GM13976 (cell line): ENCODE measurements around the gene SH3RF1.

Experiments
- DNase-seq: peaks from one replicate; pipeline ENCODE4 v3.0.0; 2012; ENCODE audit warnings: low spot score
- CTCF ChIP-seq: IDR thresholded peaks from 2 replicates; pipeline ENCODE4 v1.5.1; 2012; ENCODE audit warnings: borderline replicate concordance, mild to moderate bottlenecking; ENCODE audit not compliant: insufficient read depth; ENCODE audit errors: extremely low read depth, missing control alignments, control extremely low read depth
- in situ Hi-C: fragments of 300-500 bp; cut with MboI; formaldehyde crosslinking; loops from one replicate; pipeline ENCODE4 v1.12.0; 2022; ENCODE audit warnings: low sequenced_read_pairs, mixed read lengths, inconsistent platforms; ENCODE audit not compliant: unreplicated experiment

Gene SH3RF1

GRCh38 chr4:169270810-169271691 lies at the start of gene SH3RF1:
Gene SH3RF1 (minus strand): TSS chr4:169270956. CDS start chr4:169269212, 1,744 bp downstream.
- peak; percentile 23 for TF ChIP-seq CTCF
- in situ Hi-C loops: no loop called here
- peak; percentile 86 for DNase-seq

GRCh38 chr4:169315530-169316343 lies 45.0 kb upstream of the SH3RF1 start:
- no peak for TF ChIP-seq CTCF
- in situ Hi-C loops: no loop called here
- no peak for DNase-seq

DNA sequence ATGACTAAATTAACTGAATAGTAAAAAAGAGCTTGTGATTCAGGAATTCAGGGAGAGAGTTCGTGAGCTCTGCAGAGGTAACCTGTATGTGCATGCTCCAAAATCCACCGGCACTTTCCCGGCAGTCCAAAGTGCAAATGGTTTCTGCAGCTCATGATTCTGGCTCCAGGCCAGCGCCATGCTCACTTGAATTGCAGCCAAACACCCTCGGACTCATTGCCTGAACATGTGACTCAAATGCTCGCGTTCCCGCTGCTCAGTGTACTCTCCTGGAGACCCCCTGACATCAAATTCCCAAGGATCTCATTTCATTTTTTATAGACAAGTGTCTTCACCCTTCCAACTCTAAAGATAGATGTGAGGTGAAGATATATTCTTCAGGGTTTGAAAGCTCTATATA lies 44.1 kb upstream of the SH3RF1 start:
- no peak for TF ChIP-seq CTCF
- no peak for DNase-seq
- in situ Hi-C loops: no loop called here

- no peak for TF ChIP-seq CTCF
- no peak for DNase-seq
- in situ Hi-C loops: no loop called here
Measured at GRCh38 chr4:169313732-169314131, 43.0 kb upstream of the SH3RF1 start.

- DNase-seq: no peak
- in situ Hi-C loops: no loop called here
- no peak for TF ChIP-seq CTCF
Measured at GRCh38 chr4:169312690-169313422, 42.1 kb upstream of the SH3RF1 start.

GRCh38 chr4:169311643-169312365 lies 41.0 kb upstream of the SH3RF1 start:
- in situ Hi-C loops: no loop called here
- DNase-seq: peak; percentile 58
- peak; percentile 27 for TF ChIP-seq CTCF
